A549 treated with Hydrocortisone at 1 μM for 4 hours (cell line): Measurements from ENCODE around the gene POLR1H. TPM values are rescaled to one million over a fixed set of nuclear protein-coding genes. Genes with fewer than 3 reads are reported as not detected.

ENCODE experiments used
- total RNA-seq: library from RNA; stranded (reverse); fragments of 200-300 nt; extraction: Qiagen RNA extraction; gene quantifications from 5 replicates; pipeline ENCODE4 v1.2.3, GENCODE V29; 2022

POLR1H gene, protein sequence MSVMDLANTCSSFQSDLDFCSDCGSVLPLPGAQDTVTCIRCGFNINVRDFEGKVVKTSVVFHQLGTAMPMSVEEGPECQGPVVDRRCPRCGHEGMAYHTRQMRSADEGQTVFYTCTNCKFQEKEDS
- 28.8 to 35.3 TPM (median 34.0 TPM) in 5 replicates for total RNA-seq

DNA sequence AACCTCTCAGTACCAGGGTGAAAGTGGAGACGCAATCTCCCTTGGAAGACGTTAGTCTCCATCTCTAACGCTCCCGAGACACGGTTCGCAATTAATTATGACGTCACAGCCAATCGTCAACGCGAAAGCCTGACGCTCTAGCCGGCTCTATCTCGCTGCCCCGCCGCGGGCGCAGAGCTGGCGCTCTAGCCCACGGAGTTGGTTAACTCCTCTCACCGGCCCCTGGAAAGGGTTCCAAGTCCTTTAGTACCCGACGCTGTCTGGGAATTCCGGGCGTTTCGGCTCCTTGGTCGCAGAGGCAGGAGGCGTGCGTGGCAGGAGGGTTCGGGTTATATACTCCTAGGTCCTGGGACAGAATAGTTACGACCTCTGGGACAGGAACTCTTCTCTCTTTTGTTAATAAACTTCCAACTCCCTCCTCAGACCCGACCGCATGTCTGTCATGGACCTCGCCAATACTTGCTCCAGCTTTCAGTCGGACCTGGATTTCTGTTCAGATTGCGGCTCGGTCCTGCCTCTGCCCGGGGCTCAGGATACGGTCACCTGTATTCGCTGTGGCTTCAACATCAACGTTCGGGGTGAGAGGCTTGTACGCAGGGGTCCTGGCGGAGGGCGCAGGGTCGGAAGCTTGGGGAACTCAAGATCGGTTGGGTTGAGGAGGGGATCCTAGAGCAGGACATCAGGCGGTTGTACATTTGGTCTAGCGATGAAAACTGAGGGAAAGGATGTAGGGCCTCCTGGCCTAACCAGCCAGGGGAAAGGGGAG lies at the start of gene POLR1H:
Gene POLR1H, plus strand, starts transcription at position 174 of the 766 bp plus-strand sequence. Its CDS starts 260 bp downstream, at position 434.

DNA sequence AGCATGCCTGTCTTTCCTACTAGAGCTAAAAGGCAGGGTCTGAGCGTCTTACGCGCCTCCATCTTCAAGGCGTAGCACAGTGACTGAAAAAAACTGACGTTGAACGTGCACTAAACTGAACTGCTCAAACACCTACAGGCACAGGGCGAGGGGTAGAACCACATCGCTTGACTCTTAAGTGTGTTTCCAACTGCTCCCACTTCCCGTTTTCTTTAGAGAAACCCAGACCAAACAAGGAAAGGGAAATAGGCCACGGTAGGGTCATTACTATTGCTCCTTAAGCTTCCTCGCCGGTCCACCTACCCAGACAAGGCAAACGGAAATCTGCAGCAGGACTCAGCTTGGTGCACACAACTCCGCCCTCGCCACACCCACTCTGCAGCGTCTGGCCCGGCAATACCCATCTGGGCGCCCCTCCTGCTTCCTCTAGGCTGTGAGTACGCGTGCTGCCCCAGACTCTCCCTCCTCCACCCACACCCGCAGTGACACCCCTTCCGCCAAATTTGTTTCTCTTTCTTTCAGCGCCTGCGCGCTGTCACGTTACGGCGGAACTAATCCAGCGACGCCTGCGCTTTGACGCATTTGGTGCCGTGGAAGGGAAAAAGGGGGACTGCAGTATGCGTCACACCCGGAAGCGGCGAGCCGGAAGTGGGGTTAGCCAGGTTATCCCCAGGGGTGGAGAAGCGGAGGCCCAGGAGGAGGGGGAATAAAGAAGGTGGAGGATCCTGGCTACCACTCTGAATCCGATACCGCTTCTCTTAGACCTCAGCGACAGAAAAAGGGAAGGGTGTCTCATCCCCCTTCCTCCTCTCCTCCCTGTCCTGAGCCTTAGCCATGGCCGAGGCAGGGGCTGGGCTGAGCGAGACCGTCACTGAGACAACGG lies 5.8 kb downstream of the POLR1H start, which contains the start of gene PPP1R11:
Gene PPP1R11, plus strand, starts transcription at position 622 of the 883 bp plus-strand sequence. Its CDS starts 213 bp downstream, at position 835.

GRCh38 chr6:30075094-30075789 lies 14.2 kb downstream of the POLR1H start, which contains the start of gene RNF39:
TSS of gene RNF39 (minus strand) at chr6:30075769. CDS start at chr6:30075585, 184 bp downstream.

GRCh38 chr6:30113003-30113759 lies 52.1 kb downstream of the POLR1H start, which contains the start of gene TRIM31:
TSS of gene TRIM31 (minus strand) at chr6:30113090. CDS start at chr6:30112805, 285 bp downstream.

Other genes starting within 250 kb of the POLR1H start
- not detected in 5 replicates for gene HLA-G, start 233.4 kb upstream of the POLR1H start, total RNA-seq
- 127 to 153 TPM (median 136 TPM) in 5 replicates for gene HLA-A, start 118.7 kb upstream of the POLR1H start, total RNA-seq
- 40.1 to 41.4 TPM (median 40.2 TPM) in 5 replicates for gene PPP1R11, start 5.9 kb downstream of the POLR1H start, total RNA-seq
- 0.05 to 0.06 TPM (median 0.05 TPM) in 3 of 5 replicates, not detected in the others for gene RNF39, start 14.5 kb downstream of the POLR1H start, total RNA-seq
- gene TRIM31, start 51.8 kb downstream of the POLR1H start, total RNA-seq: 0.56 to 0.85 TPM (median 0.63 TPM) in 5 replicates
- not detected in 5 replicates for gene TRIM40, start 74.9 kb downstream of the POLR1H start, total RNA-seq
- not detected in 5 replicates for gene TRIM10, start 99.9 kb downstream of the POLR1H start, total RNA-seq
- gene TRIM15, start 102.3 kb downstream of the POLR1H start, total RNA-seq: not detected in 5 replicates
- gene TRIM26, start 152.1 kb downstream of the POLR1H start, total RNA-seq: 24.5 to 31.0 TPM (median 25.9 TPM) in 5 replicates